Stomach (tissue), 4 donors: ENCODE results near the gene SLC41A2.

ENCODE experiments used
- POLR2A ChIP-seq, 4 donors: fragments of 450-650 bp; IDR thresholded peaks; one replicate each; pipeline ENCODE4 v1.6.1; 2016; ENCODE audit warnings: antibody characterized with exemption in 4 of 4, control low read depth in 2 of 4, mild to moderate bottlenecking in 1 of 4, moderate library complexity in 1 of 4
- TF ChIP-seq, protein P1 (sequence below), 7 experiments: fragments of 450-650 bp in 4 of 7; fragments of 200-600 bp in 3 of 7; sonication (generic) in 3 of 7; IDR thresholded peaks; one replicate each; pipeline ENCODE4 v1.5.1; 2016 to 2019; ENCODE audit warnings: antibody characterized with exemption in 7 of 7, control low read depth in 2 of 7, mild to moderate bottlenecking in 1 of 7

DNA sequence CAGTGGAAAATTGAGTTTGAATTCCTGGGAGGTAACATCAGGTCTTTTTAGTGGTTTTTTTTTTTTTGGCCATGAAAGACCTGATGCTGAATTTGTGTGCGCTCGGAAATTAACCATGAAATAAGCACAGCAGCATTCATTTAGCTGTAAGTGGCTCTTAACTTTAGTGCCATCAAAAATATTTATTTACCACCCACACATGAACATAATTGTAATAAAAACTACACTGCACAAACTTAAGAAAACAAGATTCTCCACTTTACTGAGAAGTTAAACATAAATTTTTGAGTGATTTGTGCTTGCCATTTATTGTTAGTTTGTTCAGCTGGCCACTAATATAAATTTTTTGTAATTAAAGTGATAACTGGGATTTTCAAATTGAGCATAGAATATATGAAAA is 2.4 kb downstream of the SLC41A2 start:
- TF ChIP-seq, protein P1, sequence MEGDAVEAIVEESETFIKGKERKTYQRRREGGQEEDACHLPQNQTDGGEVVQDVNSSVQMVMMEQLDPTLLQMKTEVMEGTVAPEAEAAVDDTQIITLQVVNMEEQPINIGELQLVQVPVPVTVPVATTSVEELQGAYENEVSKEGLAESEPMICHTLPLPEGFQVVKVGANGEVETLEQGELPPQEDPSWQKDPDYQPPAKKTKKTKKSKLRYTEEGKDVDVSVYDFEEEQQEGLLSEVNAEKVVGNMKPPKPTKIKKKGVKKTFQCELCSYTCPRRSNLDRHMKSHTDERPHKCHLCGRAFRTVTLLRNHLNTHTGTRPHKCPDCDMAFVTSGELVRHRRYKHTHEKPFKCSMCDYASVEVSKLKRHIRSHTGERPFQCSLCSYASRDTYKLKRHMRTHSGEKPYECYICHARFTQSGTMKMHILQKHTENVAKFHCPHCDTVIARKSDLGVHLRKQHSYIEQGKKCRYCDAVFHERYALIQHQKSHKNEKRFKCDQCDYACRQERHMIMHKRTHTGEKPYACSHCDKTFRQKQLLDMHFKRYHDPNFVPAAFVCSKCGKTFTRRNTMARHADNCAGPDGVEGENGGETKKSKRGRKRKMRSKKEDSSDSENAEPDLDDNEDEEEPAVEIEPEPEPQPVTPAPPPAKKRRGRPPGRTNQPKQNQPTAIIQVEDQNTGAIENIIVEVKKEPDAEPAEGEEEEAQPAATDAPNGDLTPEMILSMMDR (IDR thresholded peaks at IDR 0.05): no peak
- no peak for TF ChIP-seq POLR2A (IDR thresholded peaks at IDR 0.05)
